ENCODE results near the gene SLX9. TPM values are rescaled to one million over a fixed set of nuclear protein-coding genes. Genes with fewer than 3 reads are reported as not detected.

SLX9 gene
- total RNA-seq, 1 experiment from 2014 or later, result 77.2 TPM

DNA sequence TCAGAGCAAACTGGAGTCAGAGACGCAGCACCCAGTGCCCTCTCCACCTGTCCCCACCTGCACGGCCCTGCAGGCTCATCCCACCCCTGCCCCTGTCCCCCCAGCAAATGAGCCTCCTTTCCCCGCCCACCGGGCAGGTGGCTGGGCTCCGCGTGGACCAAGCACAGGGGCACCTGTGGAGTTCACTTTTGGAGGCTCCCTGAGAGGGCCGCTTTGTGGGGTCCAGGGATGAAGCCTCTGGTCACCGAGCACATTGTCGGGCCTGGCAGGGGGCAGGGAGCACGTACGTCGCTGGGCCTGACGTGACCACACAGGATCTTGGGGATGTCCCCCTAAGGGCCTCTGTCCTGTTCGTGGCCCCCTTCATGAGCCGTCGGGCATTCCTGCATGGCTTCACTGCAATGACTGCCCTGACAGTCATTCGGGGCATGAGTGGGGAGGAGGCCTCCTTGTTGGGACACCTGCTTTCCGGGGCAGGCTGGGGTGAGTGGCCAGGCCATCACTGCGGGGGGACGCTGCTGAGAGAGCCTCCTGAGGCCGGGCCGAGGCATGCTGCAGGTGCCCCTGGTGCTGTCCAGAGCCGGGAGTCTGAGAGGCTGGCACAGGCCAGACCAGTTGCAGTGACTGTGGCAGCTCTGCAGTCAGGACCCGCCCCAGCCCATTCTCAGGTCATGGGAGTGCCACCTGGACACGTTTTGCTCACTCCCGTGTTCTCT lies 19.7 kb downstream of the SLX9 start:
- Mint-ChIP-seq H3K27me3 (ENCODE audit: low read depth) (no peaks in the 10 kb centered on the region), H3K4me1 (no peaks in the 10 kb centered on the region; the same call in 1 of the 2 replicates), H3K27ac (no peak overlapping the region), H3K4me3 (no peak overlapping the region), H3K9me3 (no peaks in the 10 kb centered on the region), H3K36me3 (peaks cover 23% of the 10 kb centered on the region)
- no peak for TF ChIP-seq ETV6 (CRISPR knock-in tag; IDR thresholded peaks at IDR 0.05)
- TF ChIP-seq, protein P1, sequence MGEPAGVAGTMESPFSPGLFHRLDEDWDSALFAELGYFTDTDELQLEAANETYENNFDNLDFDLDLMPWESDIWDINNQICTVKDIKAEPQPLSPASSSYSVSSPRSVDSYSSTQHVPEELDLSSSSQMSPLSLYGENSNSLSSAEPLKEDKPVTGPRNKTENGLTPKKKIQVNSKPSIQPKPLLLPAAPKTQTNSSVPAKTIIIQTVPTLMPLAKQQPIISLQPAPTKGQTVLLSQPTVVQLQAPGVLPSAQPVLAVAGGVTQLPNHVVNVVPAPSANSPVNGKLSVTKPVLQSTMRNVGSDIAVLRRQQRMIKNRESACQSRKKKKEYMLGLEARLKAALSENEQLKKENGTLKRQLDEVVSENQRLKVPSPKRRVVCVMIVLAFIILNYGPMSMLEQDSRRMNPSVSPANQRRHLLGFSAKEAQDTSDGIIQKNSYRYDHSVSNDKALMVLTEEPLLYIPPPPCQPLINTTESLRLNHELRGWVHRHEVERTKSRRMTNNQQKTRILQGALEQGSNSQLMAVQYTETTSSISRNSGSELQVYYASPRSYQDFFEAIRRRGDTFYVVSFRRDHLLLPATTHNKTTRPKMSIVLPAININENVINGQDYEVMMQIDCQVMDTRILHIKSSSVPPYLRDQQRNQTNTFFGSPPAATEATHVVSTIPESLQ (CRISPR knock-in tag; IDR thresholded peaks at IDR 0.05), result no peak
- no peak for TF ChIP-seq IRF2 (CRISPR knock-in tag; IDR thresholded peaks at IDR 0.05; ENCODE audit: borderline replicate concordance, low read depth)
- no peak for TF ChIP-seq JAZF1 (CRISPR knock-in tag; IDR thresholded peaks at IDR 0.05)
- TF ChIP-seq, protein P2, sequence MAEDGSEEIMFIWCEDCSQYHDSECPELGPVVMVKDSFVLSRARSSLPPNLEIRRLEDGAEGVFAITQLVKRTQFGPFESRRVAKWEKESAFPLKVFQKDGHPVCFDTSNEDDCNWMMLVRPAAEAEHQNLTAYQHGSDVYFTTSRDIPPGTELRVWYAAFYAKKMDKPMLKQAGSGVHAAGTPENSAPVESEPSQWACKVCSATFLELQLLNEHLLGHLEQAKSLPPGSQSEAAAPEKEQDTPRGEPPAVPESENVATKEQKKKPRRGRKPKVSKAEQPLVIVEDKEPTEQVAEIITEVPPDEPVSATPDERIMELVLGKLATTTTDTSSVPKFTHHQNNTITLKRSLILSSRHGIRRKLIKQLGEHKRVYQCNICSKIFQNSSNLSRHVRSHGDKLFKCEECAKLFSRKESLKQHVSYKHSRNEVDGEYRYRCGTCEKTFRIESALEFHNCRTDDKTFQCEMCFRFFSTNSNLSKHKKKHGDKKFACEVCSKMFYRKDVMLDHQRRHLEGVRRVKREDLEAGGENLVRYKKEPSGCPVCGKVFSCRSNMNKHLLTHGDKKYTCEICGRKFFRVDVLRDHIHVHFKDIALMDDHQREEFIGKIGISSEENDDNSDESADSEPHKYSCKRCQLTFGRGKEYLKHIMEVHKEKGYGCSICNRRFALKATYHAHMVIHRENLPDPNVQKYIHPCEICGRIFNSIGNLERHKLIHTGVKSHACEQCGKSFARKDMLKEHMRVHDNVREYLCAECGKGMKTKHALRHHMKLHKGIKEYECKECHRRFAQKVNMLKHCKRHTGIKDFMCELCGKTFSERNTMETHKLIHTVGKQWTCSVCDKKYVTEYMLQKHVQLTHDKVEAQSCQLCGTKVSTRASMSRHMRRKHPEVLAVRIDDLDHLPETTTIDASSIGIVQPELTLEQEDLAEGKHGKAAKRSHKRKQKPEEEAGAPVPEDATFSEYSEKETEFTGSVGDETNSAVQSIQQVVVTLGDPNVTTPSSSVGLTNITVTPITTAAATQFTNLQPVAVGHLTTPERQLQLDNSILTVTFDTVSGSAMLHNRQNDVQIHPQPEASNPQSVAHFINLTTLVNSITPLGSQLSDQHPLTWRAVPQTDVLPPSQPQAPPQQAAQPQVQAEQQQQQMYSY (CRISPR knock-in tag; IDR thresholded peaks at IDR 0.05), result no peak
- TF ChIP-seq ZNF219 (CRISPR knock-in tag; IDR thresholded peaks at IDR 0.05; ENCODE audit: borderline replicate concordance), result no peak
- ChIA-PET POLR2A (no interaction called here), CTCF (interaction anchor here (1.4 to 1.9 kb wide), 3 partner anchors 10 to 179 kb away, joined by 4 to 8 read pairs (median 7); no protein-coding TSS in a partner anchor)
- DNase-seq (ENCODE audit: low spot score) (no peak), ATAC-seq (no peak)

DNA sequence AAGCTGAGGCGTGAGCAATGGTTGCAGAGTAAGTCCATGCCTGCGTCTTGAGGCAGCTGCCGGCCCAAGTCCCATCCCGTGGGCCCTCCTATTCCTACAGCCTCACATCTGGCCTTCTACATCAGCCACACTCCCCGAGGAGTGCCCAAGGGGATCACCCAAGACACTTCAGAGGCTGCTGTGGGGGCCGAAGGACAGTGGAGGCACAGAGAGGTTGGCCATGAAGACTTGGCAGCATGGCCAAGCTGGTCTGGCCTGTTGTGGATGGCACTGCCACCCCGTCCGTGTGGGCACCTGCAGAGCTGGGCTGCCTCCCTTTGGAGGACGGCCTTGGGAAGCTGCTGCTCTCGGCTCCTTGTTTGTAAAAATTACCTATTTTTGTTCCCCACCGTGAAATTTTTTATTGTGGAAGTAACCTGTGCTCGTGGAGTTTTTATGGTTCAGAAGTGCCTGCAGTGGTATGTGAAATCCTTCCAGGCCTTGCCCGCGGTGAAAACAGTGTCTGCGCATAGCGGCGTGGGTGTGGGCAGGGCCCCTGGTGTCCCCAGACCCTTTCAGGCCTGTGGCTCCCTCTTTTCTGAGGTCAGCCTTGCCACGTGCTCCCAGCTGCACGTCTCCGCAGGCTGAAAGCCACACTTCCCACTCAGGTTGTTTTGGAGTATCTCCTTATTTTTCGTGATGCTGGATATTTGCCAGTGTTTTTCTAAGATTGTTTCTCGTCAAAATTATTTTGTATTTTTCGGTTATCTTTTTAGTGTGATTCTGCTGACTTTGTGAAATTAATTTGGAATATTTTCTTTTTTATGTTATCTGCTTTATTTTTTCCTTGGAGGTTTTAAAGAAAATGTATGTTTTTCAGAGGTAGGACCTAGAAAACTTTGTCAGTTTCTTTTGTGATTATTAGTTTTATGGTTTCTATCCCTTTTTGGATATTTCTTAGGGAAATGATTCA lies 20.6 kb downstream of the SLX9 start:
- H3K4me1 Mint-ChIP-seq, result no peaks in the 10 kb centered on the region; the same call in 1 of the 2 replicates
- no peak for DNase-seq (ENCODE audit: low spot score)
- no peaks in the 10 kb centered on the region for H3K27me3 Mint-ChIP-seq (ENCODE audit: low read depth)
- peaks cover 25% of the 10 kb centered on the region for H3K36me3 Mint-ChIP-seq
- H3K4me3 Mint-ChIP-seq, result no peak overlapping the region
- ChIA-PET POLR2A (no interaction called here), CTCF (interaction anchor here (1.4 kb wide), 1 partner anchor 11 kb away, joined by 4 read pairs; no protein-coding TSS in a partner anchor)
- H3K27ac Mint-ChIP-seq, result no peak overlapping the region
- no peak for ATAC-seq
- H3K9me3 Mint-ChIP-seq, result no peaks in the 10 kb centered on the region
- TF ChIP-seq, protein P3, sequence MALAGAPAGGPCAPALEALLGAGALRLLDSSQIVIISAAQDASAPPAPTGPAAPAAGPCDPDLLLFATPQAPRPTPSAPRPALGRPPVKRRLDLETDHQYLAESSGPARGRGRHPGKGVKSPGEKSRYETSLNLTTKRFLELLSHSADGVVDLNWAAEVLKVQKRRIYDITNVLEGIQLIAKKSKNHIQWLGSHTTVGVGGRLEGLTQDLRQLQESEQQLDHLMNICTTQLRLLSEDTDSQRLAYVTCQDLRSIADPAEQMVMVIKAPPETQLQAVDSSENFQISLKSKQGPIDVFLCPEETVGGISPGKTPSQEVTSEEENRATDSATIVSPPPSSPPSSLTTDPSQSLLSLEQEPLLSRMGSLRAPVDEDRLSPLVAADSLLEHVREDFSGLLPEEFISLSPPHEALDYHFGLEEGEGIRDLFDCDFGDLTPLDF (CRISPR knock-in tag; IDR thresholded peaks at IDR 0.05), result no peak
- TF ChIP-seq GABPB1 (CRISPR knock-in tag; IDR thresholded peaks at IDR 0.05), result no peak
- TF ChIP-seq ETV6 (CRISPR knock-in tag; IDR thresholded peaks at IDR 0.05), result no peak
- TF ChIP-seq, protein P4, sequence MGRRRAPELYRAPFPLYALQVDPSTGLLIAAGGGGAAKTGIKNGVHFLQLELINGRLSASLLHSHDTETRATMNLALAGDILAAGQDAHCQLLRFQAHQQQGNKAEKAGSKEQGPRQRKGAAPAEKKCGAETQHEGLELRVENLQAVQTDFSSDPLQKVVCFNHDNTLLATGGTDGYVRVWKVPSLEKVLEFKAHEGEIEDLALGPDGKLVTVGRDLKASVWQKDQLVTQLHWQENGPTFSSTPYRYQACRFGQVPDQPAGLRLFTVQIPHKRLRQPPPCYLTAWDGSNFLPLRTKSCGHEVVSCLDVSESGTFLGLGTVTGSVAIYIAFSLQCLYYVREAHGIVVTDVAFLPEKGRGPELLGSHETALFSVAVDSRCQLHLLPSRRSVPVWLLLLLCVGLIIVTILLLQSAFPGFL (CRISPR knock-in tag; IDR thresholded peaks at IDR 0.05; ENCODE audit: borderline replicate concordance), result no peak
- TF ChIP-seq, protein P5, sequence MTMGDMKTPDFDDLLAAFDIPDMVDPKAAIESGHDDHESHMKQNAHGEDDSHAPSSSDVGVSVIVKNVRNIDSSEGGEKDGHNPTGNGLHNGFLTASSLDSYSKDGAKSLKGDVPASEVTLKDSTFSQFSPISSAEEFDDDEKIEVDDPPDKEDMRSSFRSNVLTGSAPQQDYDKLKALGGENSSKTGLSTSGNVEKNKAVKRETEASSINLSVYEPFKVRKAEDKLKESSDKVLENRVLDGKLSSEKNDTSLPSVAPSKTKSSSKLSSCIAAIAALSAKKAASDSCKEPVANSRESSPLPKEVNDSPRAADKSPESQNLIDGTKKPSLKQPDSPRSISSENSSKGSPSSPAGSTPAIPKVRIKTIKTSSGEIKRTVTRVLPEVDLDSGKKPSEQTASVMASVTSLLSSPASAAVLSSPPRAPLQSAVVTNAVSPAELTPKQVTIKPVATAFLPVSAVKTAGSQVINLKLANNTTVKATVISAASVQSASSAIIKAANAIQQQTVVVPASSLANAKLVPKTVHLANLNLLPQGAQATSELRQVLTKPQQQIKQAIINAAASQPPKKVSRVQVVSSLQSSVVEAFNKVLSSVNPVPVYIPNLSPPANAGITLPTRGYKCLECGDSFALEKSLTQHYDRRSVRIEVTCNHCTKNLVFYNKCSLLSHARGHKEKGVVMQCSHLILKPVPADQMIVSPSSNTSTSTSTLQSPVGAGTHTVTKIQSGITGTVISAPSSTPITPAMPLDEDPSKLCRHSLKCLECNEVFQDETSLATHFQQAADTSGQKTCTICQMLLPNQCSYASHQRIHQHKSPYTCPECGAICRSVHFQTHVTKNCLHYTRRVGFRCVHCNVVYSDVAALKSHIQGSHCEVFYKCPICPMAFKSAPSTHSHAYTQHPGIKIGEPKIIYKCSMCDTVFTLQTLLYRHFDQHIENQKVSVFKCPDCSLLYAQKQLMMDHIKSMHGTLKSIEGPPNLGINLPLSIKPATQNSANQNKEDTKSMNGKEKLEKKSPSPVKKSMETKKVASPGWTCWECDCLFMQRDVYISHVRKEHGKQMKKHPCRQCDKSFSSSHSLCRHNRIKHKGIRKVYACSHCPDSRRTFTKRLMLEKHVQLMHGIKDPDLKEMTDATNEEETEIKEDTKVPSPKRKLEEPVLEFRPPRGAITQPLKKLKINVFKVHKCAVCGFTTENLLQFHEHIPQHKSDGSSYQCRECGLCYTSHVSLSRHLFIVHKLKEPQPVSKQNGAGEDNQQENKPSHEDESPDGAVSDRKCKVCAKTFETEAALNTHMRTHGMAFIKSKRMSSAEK (CRISPR knock-in tag; IDR thresholded peaks at IDR 0.05; ENCODE audit: borderline replicate concordance), result no peak
- no peak for TF ChIP-seq CBFB (CRISPR knock-in tag; IDR thresholded peaks at IDR 0.05; ENCODE audit: low read depth)
- no peak for TF ChIP-seq TCF7 (CRISPR knock-in tag; IDR thresholded peaks at IDR 0.05; ENCODE audit: low read depth)
- no peak for TF ChIP-seq CREM (CRISPR knock-in tag; IDR thresholded peaks at IDR 0.05)
- TF ChIP-seq, protein P1 (CRISPR knock-in tag; IDR thresholded peaks at IDR 0.05), result no peak
